Suprapubic skin (tissue), 4 donors: ENCODE data around the gene LHX3.

ENCODE experiments used
- CTCF ChIP-seq, 2 donors: fragments of 200-600 bp in 1 of 2; fragments of 450-650 bp in 1 of 2; sonication (generic) in 1 of 2; IDR thresholded peaks; one replicate each; pipeline ENCODE4 v1.5.1; 2016 to 2019; ENCODE audit warnings: antibody characterized with exemption in 2 of 2, mild to moderate bottlenecking in 1 of 2, moderate library complexity in 1 of 2
- EP300 ChIP-seq: sonication (generic); formaldehyde crosslinking; IDR thresholded peaks from one replicate; pipeline ENCODE4 v1.6.1; 2017; ENCODE audit warnings: antibody characterized with exemption
- POLR2A ChIP-seq, 2 donors: fragments of 450-650 bp; IDR thresholded peaks; one replicate each; pipeline ENCODE4 v1.6.1; 2017; ENCODE audit warnings: antibody characterized with exemption in 2 of 2, mild to moderate bottlenecking in 2 of 2, moderate library complexity in 2 of 2
- POLR2AphosphoS5 ChIP-seq, 3 donors: sonication (generic); formaldehyde crosslinking; IDR thresholded peaks; one replicate each; pipeline ENCODE4 v1.6.1; 2017; ENCODE audit warnings: antibody characterized with exemption in 3 of 3

- no peak for TF ChIP-seq CTCF (IDR thresholded peaks at IDR 0.05)
- TF ChIP-seq POLR2A (IDR thresholded peaks at IDR 0.05), result no peak
- TF ChIP-seq EP300, result no peak
- TF ChIP-seq POLR2AphosphoS5 (IDR thresholded peaks at IDR 0.05), result no peak
Observed at GRCh38 chr9:136199391-136200288, 5.3 kb downstream of the LHX3 start.
